Fibroblast of peridontal ligament (primary cell): ENCODE measurements around the gene TNS3.
A peak's percentile ranks its signal among the peaks of the same experiment; 100 is the strongest.

ENCODE experiments used
- DNase-seq: peaks from one replicate; pipeline ENCODE4 v3.0.0-alpha.2; 2010; ENCODE audit errors: extremely low read depth

The TNS3 gene

GRCh38 chr7:47488201-47488968, 93.5 kb downstream of the TNS3 start:
- no peak for DNase-seq

GRCh38 chr7:47485640-47486435, 96.1 kb downstream of the TNS3 start:
- no peak for DNase-seq

GRCh38 chr7:47484923-47485639, 96.8 kb downstream of the TNS3 start:
- no peak for DNase-seq

- no peak for DNase-seq
These were observed 97.5 kb downstream of the TNS3 start for GRCh38 chr7:47484457-47484856.

- peak; percentile 28 for DNase-seq
These were observed 98.2 kb downstream of the TNS3 start for GRCh38 chr7:47483604-47484273.

- peak; percentile 89 for DNase-seq
These were observed 99.7 kb downstream of the TNS3 start for GRCh38 chr7:47482013-47482875.

GRCh38 chr7:47481541-47482012, 100.3 kb downstream of the TNS3 start:
- no peak for DNase-seq

- no peak for DNase-seq
These were observed 101.1 kb downstream of the TNS3 start for GRCh38 chr7:47480576-47481538.

- DNase-seq: no peak
These were observed 101.9 kb downstream of the TNS3 start for GRCh38 chr7:47479821-47480575.

- DNase-seq: no peak
These were observed 102.8 kb downstream of the TNS3 start for GRCh38 chr7:47478926-47479711.

GRCh38 chr7:47478017-47478344, 103.9 kb downstream of the TNS3 start:
- peak; percentile 53 for DNase-seq

- DNase-seq: no peak
These were observed 104.5 kb downstream of the TNS3 start for GRCh38 chr7:47477191-47478016.

GRCh38 chr7:47475880-47476227, 106.1 kb downstream of the TNS3 start:
- no peak for DNase-seq

GRCh38 chr7:47474937-47475879, 106.7 kb downstream of the TNS3 start:
- DNase-seq: peak; percentile 93

- no peak for DNase-seq
These were observed 107.5 kb downstream of the TNS3 start for GRCh38 chr7:47474211-47474936.
